GM12801 (cell line): ENCODE results near the gene NAB2.

ENCODE experiments used
- CTCF ChIP-seq: IDR thresholded peaks from one replicate; pipeline ENCODE4 v1.5.1; 2011; ENCODE audit warnings: control low read depth; ENCODE audit not compliant: insufficient read length; ENCODE audit errors: extremely low read depth

NAB2 gene

GRCh38 chr12:57079821-57080220 lies 9.1 kb upstream of the NAB2 start:
- TF ChIP-seq CTCF, result no peak

- TF ChIP-seq CTCF, result no peak
Observed at GRCh38 chr12:57080855-57081254, 8.1 kb upstream of the NAB2 start.

GRCh38 chr12:57085999-57086492 lies 2.9 kb upstream of the NAB2 start:
- TF ChIP-seq CTCF, result no peak

GRCh38 chr12:57086493-57087009 lies 2.4 kb upstream of the NAB2 start:
- TF ChIP-seq CTCF, result no peak

- no peak for TF ChIP-seq CTCF
Observed at GRCh38 chr12:57087010-57087690, 1.8 kb upstream of the NAB2 start.

GRCh38 chr12:57087691-57088353 lies 1.1 kb upstream of the NAB2 start:
- no peak for TF ChIP-seq CTCF

GRCh38 chr12:57089271-57090245 lies 644 bp downstream of the NAB2 start:
- TF ChIP-seq CTCF, result no peak
